HepG2 (cell line): ENCODE results near the gene DDX54. TPM values are rescaled to one million over a fixed set of nuclear protein-coding genes. Genes with fewer than 3 reads are reported as not detected.

Experiments
- ARID4A ChIP-seq: sonication (generic); formaldehyde crosslinking; IDR thresholded peaks from 2 replicates; pipeline ENCODE4 v1.5.0; 2020; ENCODE audit warnings: mild to moderate bottlenecking, missing genetic modification reagents, borderline replicate concordance
- ETS1 ChIP-seq: sonication (generic); formaldehyde crosslinking; IDR thresholded peaks from 2 replicates; pipeline ENCODE4 v1.4.0; 2020; ENCODE audit warnings: missing genetic modification reagents
- GABPB1 ChIP-seq: IDR thresholded peaks from 2 replicates; pipeline ENCODE4 v1.6.1; 2016; ENCODE audit warnings: mild to moderate bottlenecking, missing genetic modification reagents, moderate library complexity, missing compliant biosample characterization
- HNRNPL ChIP-seq: fragments of 200-400 bp; formaldehyde crosslinking; IDR thresholded peaks from 2 replicates; pipeline ENCODE4 v1.6.1; 2017; ENCODE audit warnings: mild to moderate bottlenecking, low read depth, low read length
- POLR2A ChIP-seq, 2 experiments: IDR thresholded peaks; 2 replicates each; pipeline ENCODE4 v1.6.1; 2011; ENCODE audit warnings: low read depth in 2 of 2, low read length in 2 of 2, mild to moderate bottlenecking in 1 of 2, moderate library complexity in 1 of 2; ENCODE audit not compliant: insufficient read depth in 1 of 2
- SIN3A ChIP-seq: IDR thresholded peaks from 2 replicates; pipeline ENCODE4 v1.6.1; 2011; ENCODE audit warnings: low read depth, mild to moderate bottlenecking, control low read depth, low read length, borderline replicate concordance
- ZNF263 ChIP-seq: sonication (generic); formaldehyde crosslinking; IDR thresholded peaks from 2 replicates; pipeline ENCODE4 v1.4.0; 2020; ENCODE audit warnings: missing genetic modification reagents
- polyA plus RNA-seq, 8 experiments: library from polyadenylated mRNA; depleted of rRNA in 3 of 8; stranded (reverse) in 7 of 8; unstranded in 1 of 8; fragments of >200 nt; fragmentation: Illumina TruSeq in 4 of 8; extraction: Trizol in 4 of 8; gene quantifications; 2 replicates each; pipeline versions ENCODE4 v1.2.1 to v1.2.3, GENCODE V29; 2011 to 2016; ENCODE audit warnings: low read depth in 4 of 8, missing spikeins in 1 of 8, mixed read lengths in 1 of 8; ENCODE audit not compliant: insufficient read depth in 1 of 8
- total RNA-seq, 5 experiments: library from RNA; depleted of rRNA; stranded (reverse); fragments of >200 nt; fragmentation: Illumina TruSeq; extraction: Trizol; gene quantifications; 2 replicates each; pipeline ENCODE4 v1.2.3, GENCODE V29; 2016; ENCODE audit warnings: low read depth in 1 of 5
- TF ChIP-seq, protein P1 (sequence below): sonication (generic); formaldehyde crosslinking; IDR thresholded peaks from 2 replicates; pipeline ENCODE4 v1.4.0; 2020; ENCODE audit warnings: mild to moderate bottlenecking, missing genetic modification reagents

The DDX54 gene
- total and polyA plus RNA-seq, 2 of the 13 experiments (the other 11 are each of a cell fraction or from before 2014, with no cell fraction given) = 59.7 to 61.1 TPM

DNA sequence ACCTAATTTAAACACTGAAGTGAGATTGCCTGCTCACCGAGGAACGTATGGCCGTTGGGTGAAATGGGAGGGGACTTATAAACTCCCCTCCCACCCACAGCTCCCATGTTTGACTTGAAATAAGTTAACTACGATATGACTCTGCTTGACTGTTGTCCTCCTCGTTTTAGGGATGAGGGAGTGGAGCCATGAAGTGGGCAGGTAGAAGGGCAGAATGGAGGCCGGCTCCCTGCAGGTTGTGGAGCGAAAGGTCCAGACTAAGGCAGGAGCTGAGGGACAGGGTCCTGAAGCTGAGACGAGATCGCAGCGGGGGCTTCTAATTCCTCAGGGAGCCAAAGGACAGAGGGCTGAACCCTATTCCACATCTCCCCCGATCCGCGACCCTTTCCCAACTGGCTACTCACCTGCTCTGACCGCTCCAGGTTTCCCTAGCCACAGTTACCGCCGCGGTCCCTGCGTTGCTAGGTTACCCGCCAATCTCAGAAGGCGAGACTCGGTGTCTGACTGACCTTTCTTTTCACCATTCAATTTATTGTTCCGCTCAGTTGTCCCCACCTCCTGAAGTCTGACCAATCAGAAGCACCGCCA lies 35.4 kb upstream of the DDX54 start (continued):
- TF ChIP-seq ARID4A (CRISPR knock-in tag) (peak; percentile 67), ZNF263 (CRISPR knock-in tag) (peak; percentile 86), POLR2A (IDR thresholded peaks at IDR 0.05; ENCODE audit: insufficient read depth in 1 of 2, low read depth in 2 of 2, low read length in 2 of 2) (peak in 1 of 2 experiments; percentile 17; a peak in 1 of 4 replicates), GABPB1 (CRISPR knock-in tag) (no peak), HNRNPL (no peak), SIN3A (peak; percentile 68; the same call in 1 of the 2 replicates), ETS1 (CRISPR knock-in tag) (no peak)
- TF ChIP-seq, protein P1, sequence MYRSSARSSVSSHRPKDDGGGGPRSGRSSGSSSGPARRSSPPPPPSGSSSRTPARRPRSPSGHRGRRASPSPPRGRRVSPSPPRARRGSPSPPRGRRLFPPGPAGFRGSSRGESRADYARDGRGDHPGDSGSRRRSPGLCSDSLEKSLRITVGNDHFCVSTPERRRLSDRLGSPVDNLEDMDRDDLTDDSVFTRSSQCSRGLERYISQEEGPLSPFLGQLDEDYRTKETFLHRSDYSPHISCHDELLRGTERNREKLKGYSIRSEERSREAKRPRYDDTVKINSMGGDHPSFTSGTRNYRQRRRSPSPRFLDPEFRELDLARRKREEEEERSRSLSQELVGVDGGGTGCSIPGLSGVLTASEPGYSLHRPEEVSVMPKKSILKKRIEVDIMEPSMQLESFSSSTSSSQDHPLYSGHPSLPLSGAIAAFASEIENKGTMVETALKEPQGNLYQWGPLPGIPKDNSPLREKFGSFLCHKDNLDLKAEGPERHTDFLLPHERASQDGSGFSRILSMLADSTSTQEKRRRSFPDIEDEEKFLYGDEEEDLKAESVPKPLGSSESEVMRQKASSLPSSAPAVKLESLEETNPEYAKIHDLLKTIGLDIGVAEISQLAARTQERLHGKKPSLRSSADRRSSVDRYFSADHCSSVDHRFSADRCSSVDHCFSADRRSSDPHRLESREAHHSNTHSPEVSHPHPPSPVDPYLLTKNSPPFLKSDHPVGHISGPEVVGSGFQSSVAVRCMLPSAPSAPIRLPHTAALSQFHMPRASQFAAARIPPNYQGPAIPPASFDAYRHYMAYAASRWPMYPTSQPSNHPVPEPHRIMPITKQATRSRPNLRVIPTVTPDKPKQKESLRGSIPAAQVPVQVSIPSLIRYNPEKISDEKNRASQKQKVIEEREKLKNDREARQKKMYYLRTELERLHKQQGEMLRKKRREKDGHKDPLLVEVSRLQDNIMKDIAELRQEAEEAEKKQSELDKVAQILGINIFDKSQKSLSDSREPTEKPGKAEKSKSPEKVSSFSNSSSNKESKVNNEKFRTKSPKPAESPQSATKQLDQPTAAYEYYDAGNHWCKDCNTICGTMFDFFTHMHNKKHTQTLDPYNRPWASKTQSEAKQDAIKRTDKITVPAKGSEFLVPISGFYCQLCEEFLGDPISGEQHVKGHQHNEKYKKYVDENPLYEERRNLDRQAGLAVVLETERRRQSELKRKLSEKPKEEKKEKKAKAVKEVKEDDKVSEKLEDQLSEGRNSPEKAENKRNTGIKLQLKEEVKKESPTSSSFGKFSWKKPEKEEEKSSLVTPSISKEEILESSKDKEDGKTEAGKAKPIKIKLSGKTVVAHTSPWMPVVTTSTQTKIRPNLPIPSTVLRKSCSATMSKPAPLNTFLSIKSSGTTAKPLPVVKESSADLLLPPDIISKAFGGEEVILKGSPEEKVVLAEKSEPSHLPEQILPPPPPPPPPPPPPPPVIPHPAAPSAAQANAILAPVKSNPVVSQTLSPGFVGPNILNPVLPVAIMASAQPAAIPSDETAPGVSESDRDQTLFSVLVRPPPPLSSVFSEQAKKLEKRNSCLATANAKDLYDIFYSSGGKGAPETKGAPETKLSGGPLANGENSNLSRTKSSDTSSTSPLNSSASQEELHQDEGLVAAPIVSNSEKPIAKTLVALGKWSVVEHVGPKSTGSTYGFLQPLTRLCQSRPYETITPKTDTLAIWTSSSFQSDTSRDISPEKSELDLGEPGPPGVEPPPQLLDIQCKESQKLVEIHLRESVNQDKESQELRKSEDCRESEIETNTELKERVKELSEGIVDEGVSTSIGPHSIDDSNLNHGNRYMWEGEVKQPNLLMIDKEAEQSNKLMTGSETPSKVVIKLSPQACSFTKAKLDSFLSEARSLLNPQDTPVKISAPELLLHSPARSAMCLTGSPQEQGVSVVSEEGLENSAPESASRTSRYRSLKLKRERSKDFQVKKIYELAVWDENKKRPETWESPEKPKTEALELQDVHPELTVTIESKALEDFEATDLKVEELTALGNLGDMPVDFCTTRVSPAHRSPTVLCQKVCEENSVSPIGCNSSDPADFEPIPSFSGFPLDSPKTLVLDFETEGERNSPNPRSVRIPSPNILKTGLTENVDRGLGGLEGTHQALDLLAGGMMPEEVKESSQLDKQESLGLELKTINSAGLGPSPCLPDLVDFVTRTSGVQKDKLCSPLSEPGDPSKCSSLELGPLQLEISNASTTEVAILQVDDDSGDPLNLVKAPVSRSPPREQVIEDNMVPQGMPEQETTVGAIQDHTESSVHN (CRISPR knock-in tag) = no peak
